Activated CD8-positive, alpha-beta memory T cell treated with anti-CD3 and anti-CD28 coated beads, Interleukin-2, amount 50 U/mL, for 48 hours (primary cell): ENCODE results near the gene CD226.
"Not testable (repeated sequence)": the region's sequence is repeated elsewhere in the genome, so short reads cannot be mapped to it uniquely, and the experiment has no call there.

Experiments
- DNase-seq: peaks from one replicate; pipeline ENCODE4 v3.0.0-alpha.2; 2020

The CD226 gene

GRCh38 chr18:69956057-69956456 is 8.4 kb upstream of the CD226 start:
- no peak for DNase-seq

GRCh38 chr18:69954719-69955480 is 7.2 kb upstream of the CD226 start:
- no peak for DNase-seq

GRCh38 chr18:69953191-69953590 is 5.5 kb upstream of the CD226 start:
- DNase-seq = no peak

GRCh38 chr18:69951182-69951581 is 3.5 kb upstream of the CD226 start:
- DNase-seq = no peak

GRCh38 chr18:69949538-69949936 is 1.9 kb upstream of the CD226 start:
- DNase-seq = no peak

- peak; percentile 77 for DNase-seq
These were observed 1.4 kb upstream of the CD226 start for GRCh38 chr18:69948919-69949537.

GRCh38 chr18:69948256-69948655 is 583 bp upstream of the CD226 start:
- no peak for DNase-seq

- no peak for DNase-seq
These were observed 991 bp downstream of the CD226 start for GRCh38 chr18:69946608-69947155.

GRCh38 chr18:69945220-69946114 is 2.2 kb downstream of the CD226 start:
- no peak for DNase-seq

GRCh38 chr18:69944436-69944835 is 3.2 kb downstream of the CD226 start:
- DNase-seq = no peak

GRCh38 chr18:69943021-69943420 is 4.7 kb downstream of the CD226 start:
- no peak for DNase-seq

GRCh38 chr18:69941183-69941582 is 6.5 kb downstream of the CD226 start:
- DNase-seq = no peak

GRCh38 chr18:69939812-69940211 is 7.9 kb downstream of the CD226 start:
- DNase-seq = not testable (repeated sequence)

- DNase-seq = no peak
These were observed 11.5 kb downstream of the CD226 start for GRCh38 chr18:69936191-69936558.

GRCh38 chr18:69935319-69936190 is 12.1 kb downstream of the CD226 start:
- peak; percentile 83 for DNase-seq

GRCh38 chr18:69934601-69935265 is 12.9 kb downstream of the CD226 start:
- DNase-seq = no peak

GRCh38 chr18:69929041-69929774 is 18.5 kb downstream of the CD226 start:
- DNase-seq = no peak

- DNase-seq = no peak
These were observed 31.3 kb downstream of the CD226 start for GRCh38 chr18:69916412-69916811.

GRCh38 chr18:69908838-69909237 is 38.8 kb downstream of the CD226 start:
- no peak for DNase-seq

- DNase-seq = no peak
These were observed 40.9 kb downstream of the CD226 start for GRCh38 chr18:69906765-69907164.

- DNase-seq = no peak
These were observed 46.7 kb downstream of the CD226 start for GRCh38 chr18:69900941-69901340.
